ENCODE measurements around the gene RPS6KB2.

DNA sequence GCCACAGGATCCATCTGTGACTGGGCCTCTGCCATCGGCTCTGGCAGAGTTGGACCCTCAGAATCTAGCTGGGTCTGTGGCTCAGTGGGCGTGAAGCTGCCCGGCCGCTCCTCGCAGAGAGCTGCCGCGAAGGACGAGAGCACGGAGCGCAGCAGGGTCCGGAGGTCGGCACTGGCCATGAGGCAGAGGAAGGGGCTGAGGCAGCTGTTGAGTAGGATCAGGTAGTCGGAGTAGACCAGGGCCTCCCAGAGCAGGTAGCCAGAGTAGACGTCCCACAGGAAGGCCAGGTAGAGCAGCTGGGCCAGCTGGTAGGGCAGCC, 23.3 kb downstream of the RPS6KB2 start:
- no peak for TF ChIP-seq EZH2 (IDR thresholded peaks at IDR 0.05)
- TF ChIP-seq, protein P1, sequence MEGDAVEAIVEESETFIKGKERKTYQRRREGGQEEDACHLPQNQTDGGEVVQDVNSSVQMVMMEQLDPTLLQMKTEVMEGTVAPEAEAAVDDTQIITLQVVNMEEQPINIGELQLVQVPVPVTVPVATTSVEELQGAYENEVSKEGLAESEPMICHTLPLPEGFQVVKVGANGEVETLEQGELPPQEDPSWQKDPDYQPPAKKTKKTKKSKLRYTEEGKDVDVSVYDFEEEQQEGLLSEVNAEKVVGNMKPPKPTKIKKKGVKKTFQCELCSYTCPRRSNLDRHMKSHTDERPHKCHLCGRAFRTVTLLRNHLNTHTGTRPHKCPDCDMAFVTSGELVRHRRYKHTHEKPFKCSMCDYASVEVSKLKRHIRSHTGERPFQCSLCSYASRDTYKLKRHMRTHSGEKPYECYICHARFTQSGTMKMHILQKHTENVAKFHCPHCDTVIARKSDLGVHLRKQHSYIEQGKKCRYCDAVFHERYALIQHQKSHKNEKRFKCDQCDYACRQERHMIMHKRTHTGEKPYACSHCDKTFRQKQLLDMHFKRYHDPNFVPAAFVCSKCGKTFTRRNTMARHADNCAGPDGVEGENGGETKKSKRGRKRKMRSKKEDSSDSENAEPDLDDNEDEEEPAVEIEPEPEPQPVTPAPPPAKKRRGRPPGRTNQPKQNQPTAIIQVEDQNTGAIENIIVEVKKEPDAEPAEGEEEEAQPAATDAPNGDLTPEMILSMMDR (IDR thresholded peaks at IDR 0.05 in 2 of 3, conservative IDR thresholded peaks at IDR 0.05 in 1 of 3; ENCODE audit: borderline replicate concordance in 1 of 3, insufficient read depth in 1 of 3, low read depth in 2 of 3, low read length in 2 of 3), result no peak
